Measurements from ENCODE around the gene HOXA6. TPM values are rescaled to one million over a fixed set of nuclear protein-coding genes. Genes with fewer than 3 reads are reported as not detected.

HOXA6 gene
- total and polyA plus RNA-seq, 2 of the 4 experiments (the other 2 are of a cell fraction) = 1.4 to 1.8 TPM

DNA sequence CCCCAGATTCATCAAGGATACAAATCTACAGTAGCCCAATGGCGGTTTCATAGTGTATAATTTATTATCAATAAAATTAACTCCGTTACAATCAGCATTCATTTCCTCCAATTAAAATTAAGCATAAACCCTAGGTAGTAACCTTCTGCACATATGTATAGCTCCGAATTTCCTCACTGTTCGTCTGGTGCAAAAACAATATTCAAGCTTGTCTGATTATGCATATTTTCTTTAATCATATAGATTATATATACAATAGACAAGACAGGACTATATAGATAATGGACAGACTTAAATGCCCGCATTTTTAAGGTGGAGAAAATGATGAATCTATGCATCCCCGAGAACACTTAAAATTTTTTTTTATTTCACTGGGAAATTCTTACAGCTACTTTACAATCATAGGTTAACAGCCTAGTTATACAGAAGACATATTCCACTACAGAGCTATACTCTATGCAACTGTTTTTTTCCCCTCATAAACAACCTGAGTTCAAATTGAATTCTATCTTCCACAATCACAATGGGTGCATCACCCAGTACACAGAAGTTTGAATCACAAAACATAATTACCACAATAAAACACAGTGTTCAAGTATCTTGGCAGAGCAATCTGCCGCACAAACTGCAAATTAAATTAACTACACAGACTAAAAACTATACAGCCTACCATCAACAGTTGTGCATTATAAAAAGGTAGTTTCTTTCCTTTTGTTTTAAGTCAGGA is 15.2 kb upstream of the HOXA6 start:
- H4K8ac ChIP-seq (ENCODE audit: low read depth in 2 of 2, low read length in 2 of 2) = no peak overlapping the region
- no peaks in the 10 kb centered on the region for H3K36me3 ChIP-seq (ENCODE audit: control insufficient read depth, insufficient read depth, low read length)
- H3K14ac ChIP-seq (replicated peaks; ENCODE audit: low read depth, low read length) = no peak overlapping the region
- H2BK20ac ChIP-seq (ENCODE audit: low read depth, low read length) = no peak overlapping the region
- no peak overlapping the region for H3K4ac ChIP-seq (ENCODE audit: low read depth, low read length)
- H3K56ac ChIP-seq (ENCODE audit: extremely low read depth, insufficient read depth, low read length) = no peak overlapping the region
- H4K5ac ChIP-seq (ENCODE audit: low read depth, low read length) = no peak overlapping the region
- H4K20me1 ChIP-seq (ENCODE audit: insufficient read depth, low read length) = no peaks in the 10 kb centered on the region
- H3K23ac ChIP-seq (ENCODE audit: low read depth, low read length) = no peak overlapping the region
- no peak overlapping the region for H3K18ac ChIP-seq (ENCODE audit: low read depth, low read length)
- H2BK5ac ChIP-seq (ENCODE audit: low read depth, low read length, poor library complexity, severe bottlenecking) = no peak overlapping the region
- no CpG with 5 or more reads among the region's 7 CpGs for WGBS, 2 experiments (ENCODE audit: extremely low coverage in 2 of 2, insufficient read length in 1 of 2)
- peaks cover 11% of the 10 kb centered on the region; the same call in 1 of the 2 replicates for H3K9me3 ChIP-seq (ENCODE audit: control insufficient read depth, insufficient read depth, low read length)
- no peak overlapping the region for H2BK15ac ChIP-seq (ENCODE audit: low read depth, low read length)
- CTCF ChIA-PET = interaction anchor here (0.6 to 1.5 kb wide), 2 partner anchors 42 to 793 kb away, joined by 6 read pairs; no protein-coding TSS in a partner anchor
- H3K9me1 ChIP-seq (ENCODE audit: insufficient read depth, low read length) = no peaks in the 10 kb centered on the region
- H3K79me1 ChIP-seq (ENCODE audit: low read depth in 1 of 2, low read length in 2 of 2) = no peaks in the 10 kb centered on the region
- BruUV-seq (replicated peaks) = no TSS peak
- no peak overlapping the region for H2AK9ac ChIP-seq (replicated peaks; ENCODE audit: low read depth, low read length, poor library complexity)
- dilution Hi-C loops (cut with HindIII; ENCODE audit: low sequenced_read_pairs, unreplicated experiment) (no loop called here), intact Hi-C loops (cut with micrococcal nuclease) (loop anchor here (5.0 to 10.0 kb wide), 2 partner anchors 960 to 1908 kb away; partner anchors contain the start of genes CBX3 and HNRNPA2B1), in situ Hi-C loops (cut with MboI; ENCODE audit: low sequenced_read_pairs) (no loop called here)
- no peak overlapping the region for H2BK120ac ChIP-seq (ENCODE audit: low read depth, low read length)
- H3K4me3 ChIP-seq (ENCODE audit: insufficient read depth, low read depth, low read length) = no peak overlapping the region
- DNase-seq (no peak), ATAC-seq (ENCODE audit: low read depth) (no peak)
- H3K27me3 ChIP-seq (ENCODE audit: control insufficient read depth, insufficient read depth, low read length) = peaks cover 48% of the 10 kb centered on the region
- no peak overlapping the region for H4K91ac ChIP-seq (ENCODE audit: insufficient read depth, low read depth, low read length)
- no peak overlapping the region for H3K9ac ChIP-seq (ENCODE audit: low read depth, low read length)
- TF ChIP-seq, protein P1, sequence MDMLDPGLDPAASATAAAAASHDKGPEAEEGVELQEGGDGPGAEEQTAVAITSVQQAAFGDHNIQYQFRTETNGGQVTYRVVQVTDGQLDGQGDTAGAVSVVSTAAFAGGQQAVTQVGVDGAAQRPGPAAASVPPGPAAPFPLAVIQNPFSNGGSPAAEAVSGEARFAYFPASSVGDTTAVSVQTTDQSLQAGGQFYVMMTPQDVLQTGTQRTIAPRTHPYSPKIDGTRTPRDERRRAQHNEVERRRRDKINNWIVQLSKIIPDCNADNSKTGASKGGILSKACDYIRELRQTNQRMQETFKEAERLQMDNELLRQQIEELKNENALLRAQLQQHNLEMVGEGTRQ (IDR thresholded peaks at IDR 0.05; ENCODE audit: low read depth, low read length) = no peak
- no peak for TF ChIP-seq SMC3 (IDR thresholded peaks at IDR 0.05; ENCODE audit: low read depth, low read length)
- no peak overlapping the region for H3K4me2 ChIP-seq (ENCODE audit: low read depth, low read length)
- H3K27ac ChIP-seq (ENCODE audit: insufficient read depth, low read length) = no peak overlapping the region
- H2AK5ac ChIP-seq (ENCODE audit: low read depth, low read length) = no peak overlapping the region
- POLR2A ChIA-PET (ENCODE audit: unreplicated experiment) = no interaction called here
- H3K4me1 ChIP-seq (ENCODE audit: control insufficient read depth, insufficient read depth, low read length) = no peaks in the 10 kb centered on the region; the same call in 1 of the 2 replicates
- no peak overlapping the region for H2AFZ ChIP-seq (replicated peaks; ENCODE audit: low read length, poor library complexity)
